ENCODE measurements around the gene SAMSN1.

Gene SAMSN1

GRCh38 chr21:14483296-14483695 lies 62.8 kb downstream of the SAMSN1 start:
- no peak for DNase-seq

DNA sequence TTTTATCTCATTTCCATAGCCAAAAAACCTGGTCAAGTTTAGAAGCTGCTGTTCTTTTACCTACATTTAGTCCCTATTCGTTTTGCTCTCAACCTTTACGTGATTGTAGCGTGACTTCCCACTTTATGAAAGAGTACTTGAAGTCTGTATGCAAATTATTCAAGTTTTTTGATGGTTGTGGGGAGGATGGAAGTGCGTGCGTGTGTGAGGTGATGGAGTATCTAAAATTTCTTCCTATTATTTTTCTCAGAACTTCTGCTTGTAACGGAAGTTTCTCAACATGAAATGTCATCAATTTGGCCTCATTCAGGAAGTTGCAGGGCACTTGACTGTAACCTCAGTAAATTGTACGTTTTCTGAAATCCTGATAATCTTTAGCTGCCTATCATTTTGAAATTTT lies 64.0 kb downstream of the SAMSN1 start:
- DNase-seq = peak; percentile 77 to 81

DNA sequence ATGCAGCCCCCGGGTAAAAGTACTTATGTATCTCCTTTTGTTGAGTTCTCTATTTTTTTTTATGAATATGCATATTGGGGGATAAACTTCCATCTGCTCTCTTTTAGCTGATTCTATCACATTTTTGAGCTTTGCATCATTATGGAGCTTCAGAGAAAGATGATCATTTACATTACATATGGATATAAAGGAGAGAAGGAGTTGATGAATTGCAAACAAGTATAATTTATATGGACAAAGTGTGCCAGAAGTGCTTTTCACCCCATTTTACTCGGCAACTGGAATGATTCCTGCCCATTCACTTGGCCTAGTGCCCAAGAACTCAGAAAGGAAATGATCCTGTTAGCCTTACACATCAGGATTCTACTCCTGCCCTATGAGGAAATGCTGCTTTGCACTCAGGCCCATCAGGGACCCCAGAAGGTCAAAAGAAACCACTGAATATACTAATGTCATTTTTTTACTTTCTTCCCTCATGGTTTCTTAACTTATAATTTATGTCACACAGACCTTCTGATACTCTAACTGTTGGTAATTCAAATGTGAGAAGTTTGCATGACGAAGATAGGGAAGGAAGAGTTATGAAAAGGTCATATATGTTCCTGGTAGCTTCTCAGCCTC lies 65.6 kb downstream of the SAMSN1 start:
- peak; percentile 63 to 68 for DNase-seq

- DNase-seq = peak in 1 of 2 donors; percentile 35
These were observed 66.8 kb downstream of the SAMSN1 start for GRCh38 chr21:14479241-14479786.

DNA sequence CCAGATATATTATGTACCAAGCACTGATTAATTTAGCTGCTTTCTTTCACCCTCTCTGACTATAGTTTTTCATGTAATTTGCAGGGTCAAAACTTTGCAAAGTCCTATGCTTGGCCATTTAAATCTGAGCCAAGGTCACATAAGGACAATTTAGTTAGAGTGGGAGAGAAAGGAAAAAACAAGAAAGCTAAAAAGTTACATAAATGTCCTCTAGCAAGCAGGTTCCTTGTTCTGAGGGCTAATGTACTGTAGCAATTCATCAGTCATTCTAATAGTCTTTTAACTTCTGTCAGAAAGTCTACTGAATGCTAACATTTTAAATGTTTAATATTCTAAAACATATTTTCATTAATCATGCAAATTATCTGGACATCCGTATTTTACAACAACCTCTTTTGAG lies 68.3 kb downstream of the SAMSN1 start:
- no peak for DNase-seq

GRCh38 chr21:14477133-14477532 lies 69.0 kb downstream of the SAMSN1 start:
- DNase-seq = no peak

DNA sequence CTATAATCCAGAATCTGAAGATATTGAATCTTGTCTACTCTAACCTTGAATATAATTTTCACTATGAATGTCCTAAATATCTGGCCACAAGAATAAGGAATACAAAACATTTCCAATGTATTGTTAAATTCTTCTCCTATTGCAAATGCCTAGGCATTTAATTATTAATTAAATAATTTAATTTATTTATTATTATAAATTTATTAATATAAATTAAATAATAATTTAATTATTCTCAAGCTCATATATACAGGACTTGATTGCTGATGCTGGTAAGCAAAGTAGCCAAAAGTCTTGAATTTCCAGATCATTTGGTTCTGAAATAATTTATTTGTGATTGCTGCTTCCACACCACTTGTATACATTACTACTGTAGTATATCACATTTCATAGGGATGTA lies 71.1 kb downstream of the SAMSN1 start:
- no peak for DNase-seq

GRCh38 chr21:14469641-14470040 lies 76.5 kb downstream of the SAMSN1 start:
- no peak for DNase-seq

DNA sequence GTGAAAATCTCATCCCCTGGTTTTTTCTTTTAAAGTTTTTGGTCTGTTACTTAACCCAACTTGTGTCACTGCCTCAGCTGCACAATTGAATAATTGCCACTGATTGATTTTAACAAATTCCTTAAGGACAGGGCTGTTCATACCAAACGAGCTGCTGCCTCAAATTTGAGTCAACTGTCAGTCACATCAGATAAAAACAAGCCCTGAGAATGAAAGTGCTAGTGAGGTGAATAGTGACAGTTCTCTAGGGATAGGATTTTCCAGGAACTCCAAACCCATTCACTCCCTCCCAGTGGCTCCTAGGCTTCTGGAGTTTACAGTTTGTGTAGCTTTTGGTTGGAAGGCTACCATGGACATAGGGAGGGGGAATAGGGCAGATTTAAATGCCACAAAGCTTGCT lies 79.4 kb downstream of the SAMSN1 start:
- no peak for DNase-seq

GRCh38 chr21:14457762-14458161 lies 88.4 kb downstream of the SAMSN1 start:
- DNase-seq = no peak

- no peak for DNase-seq
These were observed 89.2 kb downstream of the SAMSN1 start for GRCh38 chr21:14456911-14457310.

DNA sequence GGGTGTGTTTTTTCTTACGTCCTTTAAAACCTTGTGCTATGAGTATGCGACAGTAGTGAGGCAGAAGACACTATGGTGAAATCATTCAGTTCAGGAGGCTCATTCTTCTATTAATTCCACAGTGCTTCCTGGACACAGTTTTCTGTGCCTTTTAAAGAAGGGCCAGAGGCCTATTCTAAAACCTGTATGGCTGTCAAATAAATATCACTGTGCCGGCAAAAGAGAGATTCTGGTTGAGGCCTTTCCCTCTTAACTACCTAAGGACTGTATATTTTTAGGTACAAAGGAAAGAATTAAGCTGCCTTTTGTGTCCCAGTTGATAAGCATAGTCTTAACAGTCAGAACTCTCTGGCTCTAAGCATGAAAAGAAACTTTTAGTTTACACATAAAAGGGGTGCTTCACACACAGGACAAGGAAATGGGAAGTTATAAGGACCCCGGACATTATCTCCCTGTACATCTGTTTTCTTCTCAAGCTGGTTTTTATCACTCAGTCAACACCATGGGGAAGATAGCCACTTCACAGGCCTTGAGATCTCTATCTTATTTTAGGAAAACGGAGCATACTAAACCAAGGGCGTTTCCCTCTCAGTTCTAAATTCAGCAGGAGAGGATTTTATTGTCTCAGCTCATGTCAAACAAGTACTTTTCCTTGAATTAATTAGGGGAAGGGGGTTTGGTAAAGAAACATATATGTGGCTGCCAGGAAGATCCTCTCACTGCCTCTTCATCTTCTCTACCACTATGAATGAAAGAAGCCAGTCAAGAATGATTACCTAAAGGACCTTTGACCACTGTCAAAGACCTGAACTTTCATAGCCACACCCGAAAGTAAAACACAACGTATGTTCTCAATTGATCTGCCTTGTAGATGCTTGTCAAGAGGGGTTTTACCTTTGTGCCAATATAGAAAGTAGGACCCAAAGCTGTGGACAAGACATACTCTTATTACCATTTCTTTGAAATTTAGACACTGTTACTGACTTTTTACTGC lies 91.8 kb downstream of the SAMSN1 start:
- DNase-seq = no peak

- DNase-seq = no peak
These were observed 92.6 kb downstream of the SAMSN1 start for GRCh38 chr21:14453339-14454015.

- DNase-seq = no peak
These were observed 93.3 kb downstream of the SAMSN1 start for GRCh38 chr21:14452727-14453241.

DNA sequence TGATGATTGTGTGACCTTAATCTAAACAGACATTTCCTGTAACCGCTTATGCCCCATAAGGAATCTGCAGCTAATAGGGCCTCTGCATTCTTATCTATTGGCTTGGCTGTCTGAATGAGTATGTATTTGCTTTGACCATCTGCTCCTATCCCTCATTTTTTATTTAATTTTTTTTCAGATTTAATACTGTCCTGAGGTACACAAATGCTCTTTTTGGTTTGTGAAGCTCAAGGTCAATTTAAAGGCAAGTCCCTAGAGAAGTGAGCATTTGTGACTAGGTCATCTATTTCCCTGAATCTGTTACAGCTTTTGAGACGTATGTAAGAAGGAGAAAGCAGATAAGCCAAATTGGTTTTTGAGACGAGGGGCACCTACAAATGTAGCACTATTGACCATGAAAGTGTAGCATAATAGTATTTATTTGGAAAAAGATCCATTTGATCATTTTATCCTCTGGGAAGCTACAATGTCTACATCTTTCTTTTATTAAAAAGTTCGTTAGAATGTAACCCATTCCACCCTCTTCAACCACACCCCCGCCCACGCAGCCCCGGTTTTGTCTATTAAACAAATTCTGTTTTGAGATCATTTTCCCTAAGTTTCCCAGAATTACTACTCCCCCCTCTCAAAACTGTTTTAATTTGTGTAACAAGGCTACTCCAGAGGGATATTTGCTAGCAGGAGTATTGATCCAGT lies 93.9 kb downstream of the SAMSN1 start:
- DNase-seq = no peak

DNA sequence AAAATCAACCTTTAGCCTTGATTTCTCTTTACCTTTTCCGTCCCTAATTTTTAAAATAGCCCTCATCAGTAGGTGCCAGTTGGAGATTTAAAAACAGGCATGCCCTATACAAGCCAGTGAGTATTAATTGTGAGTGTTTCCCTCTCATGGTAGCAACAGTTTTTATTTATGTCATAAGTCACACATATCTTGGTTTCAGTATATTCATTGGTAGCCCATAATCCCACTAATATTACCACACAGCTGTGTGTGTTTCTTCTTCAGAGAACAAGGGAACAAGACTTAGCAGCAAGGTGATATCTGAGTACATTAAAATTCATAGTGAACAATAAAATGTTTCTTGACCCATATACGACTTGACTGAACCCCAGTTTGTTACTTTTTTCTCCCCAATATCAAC lies 94.6 kb downstream of the SAMSN1 start:
- DNase-seq = no peak

- DNase-seq = no peak
These were observed 97.3 kb downstream of the SAMSN1 start for GRCh38 chr21:14448784-14449183.

GRCh38 chr21:14438211-14438610 lies 107.9 kb downstream of the SAMSN1 start:
- DNase-seq = peak; percentile 31 to 72

GRCh38 chr21:14435423-14435822 lies 110.7 kb downstream of the SAMSN1 start:
- DNase-seq = no peak

All from inflammatory macrophage treated with lipopolysaccharide for 1 hour (primary cell).